IMR-90 (cell line): ENCODE measurements around the gene TSPEAR. TPM values are rescaled to one million over a fixed set of nuclear protein-coding genes. Genes with fewer than 3 reads are reported as not detected.

Source experiments
- ATAC-seq: fragments of 200-7000 bp; cut with Tn5 transposase; 2 replicates; pipeline ENCODE4 v1.9.1; 2020; ENCODE audit warnings: low read depth, mild to moderate bottlenecking, moderate library complexity
- BruUV-seq: library from RNA; stranded (reverse); fragments of 400-500 nt; replicated peaks from 2 replicates; lab custom pipeline; 2021; lab: Mats Ljungman, UMichigan
- CTCF ChIA-PET: fragments of 300-600 bp; formaldehyde crosslinking; extraction: SDS; loops from one replicate; lab custom pipeline; 2021; ENCODE audit warnings: antibody characterized with exemption; lab: Yijun Ruan, JAX
- POLR2A ChIA-PET: fragments of 300-600 bp; sonication (Branson Sonifier 250); formaldehyde crosslinking; loops from one replicate; lab custom pipeline; 2022; ENCODE audit warnings: antibody characterized with exemption; ENCODE audit not compliant: unreplicated experiment; lab: Charles Lee
- DNase-seq: peaks from one replicate; pipeline ENCODE4 v3.0.0; 2013
- H2AFZ ChIP-seq: replicated peaks from 2 replicates; pipeline ENCODE3; 2013; ENCODE audit warnings: low read length, mild to moderate bottlenecking; ENCODE audit not compliant: poor library complexity
- H2AK5ac ChIP-seq: 2 replicates; pipeline ENCODE4 v1.6.1; 2013; ENCODE audit warnings: low read depth, low read length, inconsistent platforms
- H2AK9ac ChIP-seq: replicated peaks from 2 replicates; pipeline ENCODE3; 2013; ENCODE audit warnings: mild to moderate bottlenecking, low read depth, low read length, moderate library complexity; ENCODE audit not compliant: poor library complexity
- H2BK120ac ChIP-seq: 2 replicates; pipeline ENCODE4 v1.6.1; 2013; ENCODE audit warnings: low read depth, low read length, inconsistent platforms
- H2BK15ac ChIP-seq: 3 replicates; pipeline ENCODE4 v1.6.1; 2013; ENCODE audit warnings: low read depth, low read length, inconsistent platforms
- H2BK20ac ChIP-seq: 2 replicates; pipeline ENCODE4 v1.6.1; 2013; ENCODE audit warnings: low read depth, mild to moderate bottlenecking, inconsistent platforms, low read length, moderate library complexity
- H2BK5ac ChIP-seq: 2 replicates; pipeline ENCODE4 v1.6.1; 2013; ENCODE audit warnings: mild to moderate bottlenecking, low read depth, low read length, inconsistent platforms; ENCODE audit not compliant: poor library complexity, severe bottlenecking
- H3K14ac ChIP-seq: replicated peaks from 2 replicates; pipeline ENCODE4 v1.6.1; 2013; ENCODE audit warnings: low read depth, low read length, inconsistent platforms
- H3K18ac ChIP-seq: 2 replicates; pipeline ENCODE4 v1.6.1; 2013; ENCODE audit warnings: low read depth, low read length, control low read depth
- H3K23ac ChIP-seq: 2 replicates; pipeline ENCODE4 v1.6.1; 2013; ENCODE audit warnings: low read depth, low read length, inconsistent platforms
- H3K27ac ChIP-seq: 2 replicates; pipeline ENCODE4 v1.5.1; 2013; ENCODE audit warnings: mild to moderate bottlenecking, control low read depth, low read length; ENCODE audit not compliant: insufficient read depth
- H3K27me3 ChIP-seq: 2 replicates; pipeline ENCODE4 v1.6.1; 2013; ENCODE audit warnings: low read length; ENCODE audit not compliant: control insufficient read depth, insufficient read depth
- H3K36me3 ChIP-seq: 2 replicates; pipeline ENCODE4 v1.6.1; 2013; ENCODE audit warnings: low read length, mixed read lengths; ENCODE audit not compliant: control insufficient read depth, insufficient read depth
- H3K4ac ChIP-seq: 2 replicates; pipeline ENCODE4 v1.6.1; 2013; ENCODE audit warnings: low read depth, low read length, inconsistent platforms
- H3K4me1 ChIP-seq: 2 replicates; pipeline ENCODE4 v1.6.1; 2013; ENCODE audit warnings: low read length, mixed read lengths; ENCODE audit not compliant: control insufficient read depth, insufficient read depth
- H3K4me2 ChIP-seq: 2 replicates; pipeline ENCODE4 v1.6.1; 2013; ENCODE audit warnings: low read depth, mild to moderate bottlenecking, control low read depth, low read length, moderate library complexity
- H3K4me3 ChIP-seq: 2 replicates; pipeline ENCODE4 v1.5.1; 2013; ENCODE audit warnings: low read depth, mild to moderate bottlenecking, control low read depth, low read length, moderate library complexity; ENCODE audit not compliant: insufficient read depth
- H3K56ac ChIP-seq: 2 replicates; pipeline ENCODE4 v1.6.1; 2013; ENCODE audit warnings: low read length, inconsistent platforms; ENCODE audit not compliant: insufficient read depth; ENCODE audit errors: extremely low read depth
- H3K79me1 ChIP-seq, 2 experiments: 2 replicates each; pipeline ENCODE4 v1.6.1; 2013; ENCODE audit warnings: low read length in 2 of 2, inconsistent platforms in 1 of 2, low read depth in 1 of 2
- H3K9ac ChIP-seq: 2 replicates; pipeline ENCODE4 v1.6.1; 2013; ENCODE audit warnings: low read depth, low read length, control low read depth
- H3K9me1 ChIP-seq: 2 replicates; pipeline ENCODE4 v1.6.1; 2013; ENCODE audit warnings: low read length, inconsistent platforms; ENCODE audit not compliant: insufficient read depth
- H3K9me3 ChIP-seq: 2 replicates; pipeline ENCODE4 v1.6.1; 2013; ENCODE audit warnings: low read length; ENCODE audit not compliant: control insufficient read depth, insufficient read depth
- H4K20me1 ChIP-seq: 2 replicates; pipeline ENCODE4 v1.6.1; 2013; ENCODE audit warnings: low read length, inconsistent platforms; ENCODE audit not compliant: insufficient read depth
- H4K5ac ChIP-seq: 2 replicates; pipeline ENCODE4 v1.6.1; 2013; ENCODE audit warnings: mild to moderate bottlenecking, low read depth, low read length, control low read depth
- H4K8ac ChIP-seq, 2 experiments: 2 replicates each; pipeline ENCODE4 v1.6.1; 2013; ENCODE audit warnings: low read depth in 2 of 2, low read length in 2 of 2, control low read depth in 1 of 2, inconsistent platforms in 1 of 2
- H4K91ac ChIP-seq: 2 replicates; pipeline ENCODE4 v1.6.1; 2013; ENCODE audit warnings: low read depth, low read length, inconsistent platforms; ENCODE audit not compliant: insufficient read depth
- BHLHE40 ChIP-seq: fragments of 150-350 bp; IDR thresholded peaks from 2 replicates; pipeline ENCODE4 v1.6.1; 2016; ENCODE audit warnings: mild to moderate bottlenecking, low read depth, low read length
- CEBPB ChIP-seq: IDR thresholded peaks from 2 replicates; pipeline ENCODE4 v1.6.1; 2012; ENCODE audit warnings: low read depth, low read length, improper control_type of control experiment
- CHD1 ChIP-seq: IDR thresholded peaks from 2 replicates; pipeline ENCODE4 v1.6.1; 2012; ENCODE audit warnings: low read depth, low read length, improper control_type of control experiment
- CTCF ChIP-seq: conservative IDR thresholded peaks from 2 replicates; pipeline ENCODE4 v1.5.1; 2012; ENCODE audit warnings: mild to moderate bottlenecking, low read depth, low read length, improper control_type of control experiment
- ELK1 ChIP-seq: fragments of 150-350 bp; IDR thresholded peaks from 2 replicates; pipeline ENCODE4 v1.6.1; 2016; ENCODE audit warnings: low read depth, mild to moderate bottlenecking, low read length, moderate library complexity, borderline replicate concordance
- FOS ChIP-seq: fragments of 150-350 bp; IDR thresholded peaks from 2 replicates; pipeline ENCODE4 v1.6.1; 2016; ENCODE audit warnings: low read depth, low read length
- MAFK ChIP-seq: IDR thresholded peaks from 2 replicates; pipeline ENCODE4 v1.6.1; 2012; ENCODE audit warnings: low read depth, low read length, improper control_type of control experiment
- MAZ ChIP-seq: IDR thresholded peaks from 2 replicates; pipeline ENCODE4 v1.6.1; 2012; ENCODE audit warnings: low read depth, mild to moderate bottlenecking, low read length, improper control_type of control experiment, moderate library complexity, borderline replicate concordance
- MXI1 ChIP-seq: IDR thresholded peaks from 2 replicates; pipeline ENCODE4 v1.6.1; 2012; ENCODE audit warnings: low read depth, mild to moderate bottlenecking, low read length, moderate library complexity, borderline replicate concordance
- POLR2A ChIP-seq: IDR thresholded peaks from 2 replicates; pipeline ENCODE4 v1.6.1; 2012; ENCODE audit warnings: mild to moderate bottlenecking, low read depth, low read length
- RAD21 ChIP-seq: IDR thresholded peaks from 2 replicates; pipeline ENCODE4 v1.6.1; 2012; ENCODE audit warnings: low read length, improper control_type of control experiment
- RCOR1 ChIP-seq: IDR thresholded peaks from 2 replicates; pipeline ENCODE4 v1.6.1; 2012; ENCODE audit warnings: mild to moderate bottlenecking, low read length, improper control_type of control experiment; ENCODE audit not compliant: insufficient replicate concordance
- RFX5 ChIP-seq: IDR thresholded peaks from 2 replicates; pipeline ENCODE4 v1.8.0; 2012; ENCODE audit warnings: low read depth, mild to moderate bottlenecking, low read length, moderate library complexity
- SMC3 ChIP-seq: fragments of 150-350 bp; IDR thresholded peaks from 2 replicates; pipeline ENCODE4 v1.6.1; 2016; ENCODE audit warnings: low read depth, mild to moderate bottlenecking, antibody characterized with exemption, low read length, moderate library complexity
- USF2 ChIP-seq: fragments of 150-350 bp; IDR thresholded peaks from 2 replicates; pipeline ENCODE4 v1.6.1; 2017; ENCODE audit warnings: mild to moderate bottlenecking, antibody characterized with exemption, low read length, low read depth
- WGBS, 2 experiments: methylation state at CpG; one replicate each; pipeline versions ENCODE4 v1.1.5 to v1.1.7; 2013; ENCODE audit warnings: missing lambda C conversion rate in 2 of 2; ENCODE audit not compliant: insufficient read length in 1 of 2; ENCODE audit errors: extremely low coverage in 2 of 2; 5-methylcytosine and 5-hydroxymethylcytosine counted together
- dilution Hi-C: fragments of 300-500 bp; cut with HindIII; formaldehyde crosslinking; loops from one replicate; pipeline ENCODE4 v1.14.3; 2018; ENCODE audit warnings: low sequenced_read_pairs; ENCODE audit not compliant: unreplicated experiment
- in situ Hi-C: fragments of 300-500 bp; cut with MboI; formaldehyde crosslinking; loops from 3 replicates; pipeline ENCODE4 v1.14.3; 2019; ENCODE audit warnings: low sequenced_read_pairs, inconsistent platforms, mixed read lengths
- intact Hi-C: fragments of 100-400 bp; cut with micrococcal nuclease; formaldehyde crosslinking; loops from 2 replicates; pipeline ENCODE4 v1.10.0; 2022
- polyA plus RNA-seq, 3 experiments: library from polyadenylated mRNA; depleted of rRNA; stranded (reverse); fragments of >200 nt; gene quantifications; 2 replicates each; pipeline ENCODE4 v1.2.3, GENCODE V29; 2012; ENCODE audit warnings: low replicate concordance in 1 of 3
- total RNA-seq: library from RNA; depleted of rRNA; stranded (reverse); fragments of >200 nt; gene quantifications from 2 replicates; pipeline ENCODE4 v1.2.3, GENCODE V29; 2012

Gene TSPEAR
- total and polyA plus RNA-seq, 2 of the 4 experiments (the other 2 are of a cell fraction): not detected

- ChIA-PET POLR2A (no interaction called here), CTCF (no interaction called here)
- Histone ChIP-seq H2BK5ac (no peak overlapping the region), H3K14ac (no peak overlapping the region), H3K4ac (no peak overlapping the region), H3K4me1 (no peaks in the 10 kb centered on the region), H3K9me3 (no peaks in the 10 kb centered on the region), H3K79me1 (no peaks in the 10 kb centered on the region), H2BK15ac (no peak overlapping the region), H2BK20ac (no peak overlapping the region), H4K5ac (no peak overlapping the region), H2AK5ac (no peak overlapping the region), H3K18ac (no peak overlapping the region), H4K20me1 (no peaks in the 10 kb centered on the region), H4K8ac (no peak overlapping the region), H3K9me1 (no peaks in the 10 kb centered on the region), H3K9ac (no peak overlapping the region), H2AFZ (no peak overlapping the region), H3K4me2 (no peak overlapping the region), H4K91ac (no peak overlapping the region), H2BK120ac (no peak overlapping the region), H2AK9ac (no peak overlapping the region), H3K4me3 (no peak overlapping the region), H3K27ac (no peak overlapping the region), H3K36me3 (no peaks in the 10 kb centered on the region), H3K27me3 (peaks cover 43% of the 10 kb centered on the region), H3K23ac (no peak overlapping the region), H3K56ac (no peak overlapping the region)
- in situ Hi-C loops (no loop called here), dilution Hi-C loops (no loop called here), intact Hi-C loops (no loop called here)
- TF ChIP-seq ELK1: no peak
- TF ChIP-seq MXI1: no peak
- no peak for TF ChIP-seq CEBPB
- no peak for TF ChIP-seq RCOR1
- TF ChIP-seq FOS: no peak
- no peak for TF ChIP-seq MAZ
- TF ChIP-seq CHD1: no peak
- no peak for TF ChIP-seq MAFK
- no peak for TF ChIP-seq USF2
- TF ChIP-seq RAD21: no peak
- no peak for TF ChIP-seq SMC3
- TF ChIP-seq POLR2A: no peak
- TF ChIP-seq BHLHE40: no peak
- TF ChIP-seq RFX5: no peak
- TF ChIP-seq CTCF: no peak
- no peak for DNase-seq
- WGBS, 2 experiments: no CpG with 5 or more reads among the region's 5 CpGs
- BruUV-seq: no TSS peak
- ATAC-seq: no peak
Measured at GRCh38 chr21:44722731-44723130, 11.4 kb upstream of the TSPEAR start.
